GM18505 (cell line): Measurements from ENCODE around the gene UNC93A.
"Not testable (repeated sequence)": the region's sequence is repeated elsewhere in the genome, so short reads cannot be mapped to it uniquely, and the experiment has no call there.

ENCODE experiments used
- ATAC-seq: cut with Tn5 transposase; IDR thresholded peaks from one replicate; pipeline ENCODE4 v1.9.1; 2021; ENCODE audit not compliant: unreplicated experiment
- POLR2A ChIP-seq: IDR thresholded peaks from 4 replicates; pipeline ENCODE4 v1.6.1; 2011; ENCODE audit warnings: borderline replicate concordance; ENCODE audit not compliant: insufficient read depth, insufficient read length; ENCODE audit errors: extremely low read depth

The UNC93A gene

DNA sequence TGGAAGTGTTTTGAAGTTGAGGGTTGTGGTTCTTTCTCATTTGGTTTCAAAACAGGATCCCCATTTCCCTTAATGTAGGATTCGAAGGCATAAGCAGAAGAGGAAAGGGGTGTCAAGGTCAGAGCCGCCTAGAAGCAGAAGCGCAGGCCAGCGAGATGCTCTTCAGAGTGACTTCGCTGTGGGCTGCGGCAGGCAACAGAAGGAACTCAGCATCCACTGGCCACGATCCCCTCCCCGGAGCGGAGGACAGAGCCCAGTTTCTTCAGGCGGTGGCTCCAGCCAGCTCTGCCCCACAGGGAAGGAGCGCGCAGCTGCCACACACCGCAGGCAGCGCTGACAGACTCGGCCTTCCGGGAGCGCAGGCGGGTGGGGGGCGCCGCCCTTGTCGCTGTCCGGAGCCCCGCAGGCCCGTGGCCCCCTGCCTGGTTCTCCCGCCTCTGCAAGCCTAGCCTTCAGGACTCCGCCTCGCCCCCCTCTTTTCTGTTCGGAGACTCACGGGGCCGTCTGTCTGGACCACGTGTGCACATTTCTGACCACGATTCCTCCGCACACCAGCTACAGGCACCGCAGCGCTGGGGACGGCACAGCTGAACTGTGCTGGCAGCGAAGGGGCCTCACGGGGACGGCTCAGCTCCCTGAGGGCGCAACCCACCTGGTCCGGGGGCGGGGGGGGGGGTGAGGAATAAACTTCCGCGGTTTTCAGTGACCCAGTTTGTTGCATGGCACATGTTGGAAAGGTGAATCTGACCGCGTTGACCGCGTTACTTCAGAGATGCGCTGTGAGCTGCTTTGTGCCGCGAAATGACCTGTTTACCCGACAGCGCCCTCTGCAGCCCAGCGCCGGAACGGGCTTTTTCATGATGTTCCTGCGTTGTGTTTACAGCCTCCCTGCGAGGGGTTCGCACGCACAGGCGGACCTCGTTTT lies 59.9 kb downstream of the UNC93A start:
- ATAC-seq = peak; percentile 61
- no peak for TF ChIP-seq POLR2A

DNA sequence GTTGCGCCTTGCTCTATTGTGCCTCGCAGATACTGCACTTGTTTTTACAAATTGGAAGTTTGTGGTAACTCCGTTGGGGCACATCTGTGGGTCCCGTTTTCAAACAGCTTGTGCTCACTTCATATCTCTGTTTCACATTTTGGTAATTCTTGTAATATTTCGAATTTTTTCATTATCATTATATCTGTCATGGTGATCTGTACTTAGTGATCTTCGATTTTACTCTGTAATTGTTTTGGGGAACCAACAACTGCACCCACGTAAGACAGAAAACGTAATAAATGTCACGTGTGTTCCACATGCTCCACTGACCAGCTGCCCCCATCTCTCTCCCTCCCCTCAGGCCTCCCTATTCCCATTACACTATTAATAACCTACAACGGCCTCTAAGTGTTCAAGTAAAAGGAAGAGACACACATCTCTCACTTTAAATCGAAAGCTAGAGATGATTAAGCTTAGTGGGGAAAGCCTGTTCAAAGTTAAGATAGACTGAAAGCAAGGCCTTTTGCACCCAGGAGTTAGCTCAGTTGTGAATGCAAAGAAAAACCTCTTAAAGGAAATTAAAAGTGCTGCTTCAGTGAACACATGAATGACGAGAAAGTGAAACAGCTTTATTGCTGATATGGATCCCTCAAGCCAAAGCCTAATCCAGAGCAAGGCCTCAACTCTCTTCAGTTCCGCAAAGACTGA lies 60.7 kb downstream of the UNC93A start:
- TF ChIP-seq POLR2A = no peak
- ATAC-seq = no peak

DNA sequence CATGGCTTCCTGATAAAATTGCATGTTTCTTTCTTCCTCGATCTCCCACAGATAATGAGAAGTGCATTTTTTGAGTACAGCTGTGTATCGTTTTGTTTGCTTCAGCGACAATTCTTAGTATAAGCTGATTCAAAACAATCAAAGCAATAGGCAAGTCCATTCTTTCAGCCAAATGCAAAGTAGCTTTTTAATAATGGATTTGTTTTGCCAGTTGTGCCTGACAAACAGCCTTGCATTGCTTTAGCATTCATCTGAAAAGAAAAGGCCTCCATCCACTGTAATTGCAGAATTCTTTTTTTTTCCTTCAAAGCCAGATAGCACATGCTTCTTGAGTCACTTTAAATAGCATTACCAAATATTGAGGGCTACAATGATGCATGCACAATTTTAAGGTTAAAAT lies 65.8 kb downstream of the UNC93A start:
- no peak for ATAC-seq
- TF ChIP-seq POLR2A = no peak

GRCh38 chr6:167358394-167358793 lies 67.3 kb downstream of the UNC93A start:
- ATAC-seq = not testable (repeated sequence)

DNA sequence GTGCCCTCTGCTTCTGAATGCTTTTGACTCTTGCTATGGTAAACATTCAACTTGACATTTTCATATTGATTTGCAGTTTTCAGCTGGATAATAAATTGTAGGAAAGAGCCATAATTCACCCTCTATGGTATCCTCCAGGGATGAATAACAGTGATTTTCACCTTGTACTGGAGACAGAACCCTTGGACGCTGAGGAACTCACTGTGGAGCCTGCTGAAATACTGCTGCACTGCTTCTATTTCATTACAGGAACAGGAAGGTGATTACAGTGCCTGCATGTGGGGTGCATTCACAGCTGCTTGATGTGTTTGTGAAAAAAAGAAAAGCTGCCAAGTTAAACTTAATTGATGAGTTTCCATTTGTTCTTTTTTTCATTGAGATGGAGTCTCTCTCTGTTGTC lies 70.1 kb downstream of the UNC93A start:
- ATAC-seq = not testable (repeated sequence)
